H9 (cell line): Measurements from ENCODE around the gene COQ10B. TPM values are rescaled to one million over a fixed set of nuclear protein-coding genes. Genes with fewer than 3 reads are reported as not detected.
"Not testable (repeated sequence)": the region's sequence is repeated elsewhere in the genome, so short reads cannot be mapped to it uniquely, and the experiment has no call there.

ENCODE experiments used
- DNase-seq: peaks from one replicate; pipeline ENCODE4 v3.0.0-alpha.2; 2017
- H2AFZ ChIP-seq: one replicate; pipeline ENCODE4 v1.6.1; 2013; ENCODE audit warnings: mild to moderate bottlenecking, low read length, control low read depth, moderate library complexity
- H2AK5ac ChIP-seq: 2 replicates; pipeline ENCODE4 v1.6.1; 2013; ENCODE audit warnings: low read length, control low read depth, mixed read lengths; ENCODE audit not compliant: insufficient read length
- H2BK120ac ChIP-seq: one replicate; pipeline ENCODE4 v1.6.1; 2013; ENCODE audit warnings: low read depth, mild to moderate bottlenecking, low read length, control low read depth, inconsistent platforms; ENCODE audit not compliant: poor library complexity, severe bottlenecking
- H2BK12ac ChIP-seq: 2 replicates; pipeline ENCODE4 v1.6.1; 2013; ENCODE audit warnings: low read length, control low read depth, mixed read lengths, low read depth; ENCODE audit not compliant: insufficient read length
- H2BK15ac ChIP-seq: 2 replicates; pipeline ENCODE4 v1.6.1; 2013; ENCODE audit warnings: low read depth, low read length, control low read depth
- H2BK20ac ChIP-seq: one replicate; pipeline ENCODE4 v1.6.1; 2013; ENCODE audit warnings: low read depth, mild to moderate bottlenecking, low read length, control low read depth, inconsistent platforms; ENCODE audit not compliant: poor library complexity, severe bottlenecking
- H2BK5ac ChIP-seq: 2 replicates; pipeline ENCODE4 v1.6.1; 2013; ENCODE audit warnings: low read length, control low read depth, mixed read lengths; ENCODE audit not compliant: insufficient read length
- H3K14ac ChIP-seq: 2 replicates; pipeline ENCODE4 v1.6.1; 2013; ENCODE audit warnings: low read length, control low read depth; ENCODE audit not compliant: insufficient read depth
- H3K18ac ChIP-seq: 2 replicates; pipeline ENCODE4 v1.6.1; 2013; ENCODE audit warnings: low read depth, mild to moderate bottlenecking, mixed read lengths, low read length, control low read depth; ENCODE audit not compliant: insufficient read length
- H3K23ac ChIP-seq: 2 replicates; pipeline ENCODE4 v1.6.1; 2013; ENCODE audit warnings: low read length, control low read depth, mixed read lengths, low read depth; ENCODE audit not compliant: insufficient read length
- H3K23me2 ChIP-seq: 2 replicates; pipeline ENCODE4 v1.6.1; 2013; ENCODE audit warnings: low read depth, mild to moderate bottlenecking, mixed read lengths, low read length, control low read depth; ENCODE audit not compliant: insufficient read length, poor library complexity, severe bottlenecking
- H3K27ac ChIP-seq: 2 replicates; pipeline ENCODE4 v1.5.1; 2013; ENCODE audit warnings: low read length, control low read depth, mixed read lengths, low read depth; ENCODE audit not compliant: insufficient read length
- H3K27me3 ChIP-seq: 2 replicates; pipeline ENCODE4 v1.6.1; 2013; ENCODE audit warnings: low read length, control low read depth, inconsistent platforms; ENCODE audit not compliant: insufficient read depth
- H3K4ac ChIP-seq: 2 replicates; pipeline ENCODE4 v1.6.1; 2013; ENCODE audit warnings: low read depth, mild to moderate bottlenecking, control low read depth, inconsistent platforms, low read length, moderate library complexity
- H3K4me1 ChIP-seq: 2 replicates; pipeline ENCODE4 v1.6.1; 2013; ENCODE audit warnings: low read length, control low read depth, inconsistent platforms; ENCODE audit not compliant: insufficient read depth
- H3K4me2 ChIP-seq: 2 replicates; pipeline ENCODE4 v1.6.1; 2013; ENCODE audit warnings: low read length, control low read depth, mixed read lengths; ENCODE audit not compliant: insufficient read length, insufficient read depth
- H3K56ac ChIP-seq: 2 replicates; pipeline ENCODE4 v1.6.1; 2013; ENCODE audit warnings: low read depth, mild to moderate bottlenecking, mixed read lengths, low read length, control low read depth; ENCODE audit not compliant: insufficient read length
- H3K79me1 ChIP-seq: 2 replicates; pipeline ENCODE4 v1.6.1; 2013; ENCODE audit warnings: low read depth, mild to moderate bottlenecking, moderate library complexity, low read length, control low read depth, inconsistent platforms; ENCODE audit not compliant: insufficient read depth, poor library complexity, severe bottlenecking
- H3K79me2 ChIP-seq: 2 replicates; pipeline ENCODE4 v1.6.1; 2013; ENCODE audit warnings: low read length, control low read depth, inconsistent platforms; ENCODE audit not compliant: insufficient read depth
- H3K9ac ChIP-seq: 2 replicates; pipeline ENCODE4 v1.6.1; 2013; ENCODE audit warnings: low read length, control low read depth, mixed read lengths; ENCODE audit not compliant: insufficient read length; ENCODE audit errors: extremely low read depth
- H3K9me3 ChIP-seq: one replicate; pipeline ENCODE4 v1.6.1; 2013; ENCODE audit warnings: low read depth, low read length, inconsistent platforms; ENCODE audit not compliant: control insufficient read depth
- H3T11ph ChIP-seq: one replicate; pipeline ENCODE4 v1.6.1; 2013; ENCODE audit warnings: mild to moderate bottlenecking, low read length, control low read depth, inconsistent platforms
- H4K20me1 ChIP-seq: one replicate; pipeline ENCODE4 v1.6.1; 2013; ENCODE audit not compliant: control insufficient read depth, insufficient read length, insufficient read depth
- H4K5ac ChIP-seq: 2 replicates; pipeline ENCODE4 v1.6.1; 2013; ENCODE audit warnings: low read depth, mild to moderate bottlenecking, mixed read lengths, low read length, control low read depth; ENCODE audit not compliant: insufficient read length
- H4K8ac ChIP-seq: replicated peaks from 2 replicates; pipeline ENCODE4 v1.6.1; 2013; ENCODE audit warnings: low read length, control low read depth, mixed read lengths, low read depth; ENCODE audit not compliant: insufficient read length
- H4K91ac ChIP-seq: 2 replicates; pipeline ENCODE4 v1.6.1; 2013; ENCODE audit warnings: low read depth, mild to moderate bottlenecking, moderate library complexity, mixed read lengths, low read length, control low read depth; ENCODE audit not compliant: insufficient read length
- H3K27ac Mint-ChIP-seq, 3 experiments: 2 replicates in 2 of 3; 3 replicates in 1 of 3; pipeline ENCODE4 v1.8.0; 2020 to 2021; ENCODE audit warnings: mixed read lengths in 3 of 3, mild to moderate bottlenecking in 1 of 3, moderate library complexity in 1 of 3
- H3K27me3 Mint-ChIP-seq: 2 replicates; pipeline ENCODE4 v1.8.0; 2021; ENCODE audit warnings: low read depth, mild to moderate bottlenecking, moderate library complexity, mixed read lengths
- H3K36me3 Mint-ChIP-seq, 3 experiments: 2 replicates in 2 of 3; 3 replicates in 1 of 3; pipeline ENCODE4 v1.8.0; 2020 to 2021; ENCODE audit warnings: low read depth in 3 of 3, mixed read lengths in 3 of 3; ENCODE audit not compliant: insufficient read depth in 1 of 3
- H3K4me1 Mint-ChIP-seq, 2 experiments: 2 replicates each; pipeline ENCODE4 v1.8.0; 2020; ENCODE audit warnings: mixed read lengths in 2 of 2
- H3K4me3 Mint-ChIP-seq, 2 experiments: 2 replicates in 1 of 2; 3 replicates in 1 of 2; pipeline ENCODE4 v1.8.0; 2020 to 2021; ENCODE audit warnings: mild to moderate bottlenecking in 2 of 2, mixed read lengths in 2 of 2, moderate library complexity in 1 of 2
- H3K9me3 Mint-ChIP-seq, 2 experiments: 2 replicates in 1 of 2; 3 replicates in 1 of 2; pipeline ENCODE4 v1.8.0; 2020; ENCODE audit warnings: mild to moderate bottlenecking in 2 of 2, mixed read lengths in 2 of 2, moderate library complexity in 1 of 2
- CTCF ChIP-seq: fragments of 200-600 bp; sonication (generic); conservative IDR thresholded peaks from 3 replicates; pipeline ENCODE4 v1.8.0; 2021; ENCODE audit warnings: antibody characterized with exemption, mild to moderate bottlenecking
- WGBS: extraction: QIAGEN DNeasy Blood & Tissue Kit; methylation state at CpG from one replicate; pipeline ENCODE4 v1.1.7; 2013; ENCODE audit warnings: missing lambda C conversion rate, low lambda C conversion rate, mixed read lengths; ENCODE audit not compliant: insufficient read length; ENCODE audit errors: extremely low coverage; 5-methylcytosine and 5-hydroxymethylcytosine counted together
- total RNA-seq: library from RNA; stranded (reverse); gene quantifications from 2 replicates; pipeline ENCODE4 v1.2.1, GENCODE V29; 2021

The COQ10B gene
- total RNA-seq, 1 experiment from 2014 or later = 16.2 TPM

- H3K4me1 Mint-ChIP-seq = no peaks in the 10 kb centered on the region
- H4K8ac ChIP-seq = no peak overlapping the region
- no CpG with 5 or more reads among the region's 9 CpGs for WGBS
- H2BK5ac ChIP-seq = no peak overlapping the region
- no peak overlapping the region for H2BK120ac ChIP-seq
- peaks cover 8 to 45% (median 12%) of the 10 kb centered on the region in 3 experiments for H3K36me3 Mint-ChIP-seq
- H2BK12ac ChIP-seq = no peak overlapping the region
- H3K9ac ChIP-seq = no peak overlapping the region
- H3K9me3 Mint-ChIP-seq = peaks cover 9 to 15% of the 10 kb centered on the region in 2 experiments; a peak in 4 of 5 replicates
- no peaks in the 10 kb centered on the region for H3K79me2 ChIP-seq
- no peaks in the 10 kb centered on the region for H3K9me3 ChIP-seq
- TF ChIP-seq CTCF = no peak
- no peaks in the 10 kb centered on the region for H3K4me1 ChIP-seq
- no peaks in the 10 kb centered on the region for H3K27me3 ChIP-seq
- no peaks in the 10 kb centered on the region for H3K23me2 ChIP-seq
- H3K14ac ChIP-seq = no peak overlapping the region
- no peak overlapping the region for H3K56ac ChIP-seq
- H3K79me1 ChIP-seq = no peaks in the 10 kb centered on the region
- no peak overlapping the region for H4K5ac ChIP-seq
- no peak overlapping the region for H3K18ac ChIP-seq
- no peak overlapping the region for H2BK20ac ChIP-seq
- no peak overlapping the region for H3T11ph ChIP-seq
- H3K23ac ChIP-seq = no peak overlapping the region
- H3K27me3 Mint-ChIP-seq = no peaks in the 10 kb centered on the region; the same call in 1 of the 2 replicates
- no peak overlapping the region for H2AFZ ChIP-seq
- no peak overlapping the region for H4K91ac ChIP-seq
- no peak overlapping the region; a peak in 1 of 5 replicates for H3K4me3 Mint-ChIP-seq
- H4K20me1 ChIP-seq = no peaks in the 10 kb centered on the region
- H3K27ac Mint-ChIP-seq = peak overlapping the region in 1 of 3 experiments; percentile 37; a peak in 2 of 7 replicates
- H3K4me2 ChIP-seq = no peak overlapping the region
- H2BK15ac ChIP-seq = no peak overlapping the region
- H2AK5ac ChIP-seq = no peak overlapping the region
- no peak overlapping the region for H3K27ac ChIP-seq
- no peak for DNase-seq
- no peak overlapping the region for H3K4ac ChIP-seq
These were observed 27.0 kb downstream of the COQ10B start for GRCh38 chr2:197480165-197481036.

- H3K36me3 Mint-ChIP-seq = peaks cover 37 to 63% (median 39%) of the 10 kb centered on the region in 3 experiments
- H2BK5ac ChIP-seq, H2BK20ac ChIP-seq, H3K56ac ChIP-seq, H3K27me3 Mint-ChIP-seq, H2AK5ac ChIP-seq, H2BK120ac ChIP-seq, H3K79me2 ChIP-seq, H4K8ac ChIP-seq, H3K23ac ChIP-seq, H4K5ac ChIP-seq, H4K20me1 ChIP-seq, H3K4me1 Mint-ChIP-seq, H3K4me2 ChIP-seq, H3K9ac ChIP-seq, H3K23me2 ChIP-seq, H3K27me3 ChIP-seq, H3K4ac ChIP-seq, H3K18ac ChIP-seq, DNase-seq, H2AFZ ChIP-seq, H3T11ph ChIP-seq, H3K9me3 ChIP-seq, H3K79me1 ChIP-seq, H4K91ac ChIP-seq, H3K4me1 ChIP-seq, H2BK12ac ChIP-seq, H3K27ac ChIP-seq, H2BK15ac ChIP-seq, H3K14ac ChIP-seq, H3K4me3 Mint-ChIP-seq: not testable (repeated sequence)
- 0 out of 7 replicates have a peak overlapping the region, but pooled peaks of 1 of the 3 experiments have one; percentile 15 for H3K27ac Mint-ChIP-seq
- no CpG with 5 or more reads among the region's 3 CpGs for WGBS
- H3K9me3 Mint-ChIP-seq = peaks cover 9 to 15% of the 10 kb centered on the region in 2 experiments; a peak in 4 of 5 replicates
These were observed 30.9 kb downstream of the COQ10B start for GRCh38 chr2:197484248-197484647.
